GM18502 (cell line): ENCODE results near the gene THUMPD2.
"Not testable (repeated sequence)": the region's sequence is repeated elsewhere in the genome, so short reads cannot be mapped to it uniquely, and the experiment has no call there.

Source experiments
- ATAC-seq: cut with Tn5 transposase; IDR thresholded peaks from one replicate; pipeline ENCODE4 v1.9.1; 2021; ENCODE audit warnings: mild to moderate bottlenecking; ENCODE audit not compliant: unreplicated experiment, poor library complexity

Gene THUMPD2, protein sequence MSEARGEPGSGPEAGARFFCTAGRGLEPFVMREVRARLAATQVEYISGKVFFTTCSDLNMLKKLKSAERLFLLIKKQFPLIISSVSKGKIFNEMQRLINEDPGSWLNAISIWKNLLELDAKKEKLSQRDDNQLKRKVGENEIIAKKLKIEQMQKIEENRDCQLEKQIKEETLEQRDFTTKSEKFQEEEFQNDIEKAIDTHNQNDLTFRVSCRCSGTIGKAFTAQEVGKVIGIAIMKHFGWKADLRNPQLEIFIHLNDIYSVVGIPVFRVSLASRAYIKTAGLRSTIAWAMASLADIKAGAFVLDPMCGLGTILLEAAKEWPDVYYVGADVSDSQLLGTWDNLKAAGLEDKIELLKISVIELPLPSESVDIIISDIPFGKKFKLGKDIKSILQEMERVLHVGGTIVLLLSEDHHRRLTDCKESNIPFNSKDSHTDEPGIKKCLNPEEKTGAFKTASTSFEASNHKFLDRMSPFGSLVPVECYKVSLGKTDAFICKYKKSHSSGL

DNA sequence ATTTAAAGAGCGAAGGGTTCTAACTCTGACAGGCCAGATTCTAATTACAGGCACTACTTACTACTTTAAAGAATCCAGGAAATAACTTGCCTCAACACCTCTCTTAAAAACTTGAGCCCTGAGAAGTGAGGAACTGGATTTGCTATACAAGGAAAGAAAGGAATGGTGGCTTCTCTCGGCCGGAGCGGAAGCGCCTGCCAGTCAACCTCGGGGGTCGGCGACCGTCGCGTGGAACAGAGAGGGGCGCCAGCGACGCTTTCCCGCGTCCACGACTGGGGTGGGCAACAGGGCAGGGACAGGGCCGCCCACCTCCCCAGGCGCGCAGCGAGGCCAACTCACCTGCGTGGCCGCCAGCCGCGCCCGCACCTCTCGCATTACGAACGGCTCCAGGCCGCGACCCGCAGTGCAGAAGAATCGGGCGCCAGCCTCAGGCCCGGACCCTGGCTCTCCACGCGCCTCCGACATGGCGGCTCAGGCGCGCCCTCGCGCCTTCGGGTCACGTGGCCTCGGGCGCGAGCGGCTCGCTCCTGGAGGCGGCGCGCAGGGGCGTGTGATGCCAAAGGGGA lies at the start of gene THUMPD2:
Gene THUMPD2, minus strand, starts transcription at position 484 of the 566 bp plus-strand sequence. Its CDS starts 19 bp downstream, at position 465.
- ATAC-seq, result peak; percentile 87

DNA sequence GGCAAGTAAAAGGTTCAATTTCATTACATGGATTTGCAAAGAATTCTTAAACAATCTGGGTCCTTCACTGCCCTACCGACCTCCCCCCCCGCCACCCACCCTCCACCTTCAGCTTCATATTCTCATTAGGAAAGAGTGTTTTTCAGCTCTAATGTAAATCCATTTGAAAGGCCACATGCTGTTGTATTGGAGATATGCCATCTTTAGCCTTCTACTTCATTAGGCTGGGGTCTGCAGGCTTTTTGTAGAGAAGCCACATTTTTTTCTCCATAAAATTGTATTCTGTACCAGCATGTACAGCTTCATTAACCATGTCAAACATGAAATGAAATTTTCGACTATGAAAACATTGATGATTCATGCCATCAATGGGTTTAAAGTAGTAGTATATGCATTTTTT lies 42.8 kb upstream of the THUMPD2 start:
- no peak for ATAC-seq

DNA sequence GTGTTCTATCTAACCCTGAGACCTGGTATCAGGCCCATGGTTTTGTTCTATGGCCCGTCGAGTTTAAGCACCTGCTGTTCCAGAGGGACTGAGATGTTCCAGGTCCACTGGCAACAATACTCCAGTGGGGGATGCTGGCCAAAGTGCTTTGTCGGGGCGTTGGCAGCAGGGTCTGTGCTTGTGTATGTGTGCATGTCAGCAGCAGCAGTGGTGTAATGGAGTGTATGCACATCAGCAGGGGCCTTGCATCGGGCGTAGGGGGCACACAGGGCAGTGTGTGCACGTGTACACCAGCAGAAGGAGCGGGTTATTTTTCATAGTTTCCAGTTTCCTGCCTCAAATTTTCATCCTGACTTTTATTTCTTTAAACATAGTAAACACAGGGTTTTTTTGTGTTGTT lies 37.8 kb upstream of the THUMPD2 start:
- ATAC-seq, result no peak

DNA sequence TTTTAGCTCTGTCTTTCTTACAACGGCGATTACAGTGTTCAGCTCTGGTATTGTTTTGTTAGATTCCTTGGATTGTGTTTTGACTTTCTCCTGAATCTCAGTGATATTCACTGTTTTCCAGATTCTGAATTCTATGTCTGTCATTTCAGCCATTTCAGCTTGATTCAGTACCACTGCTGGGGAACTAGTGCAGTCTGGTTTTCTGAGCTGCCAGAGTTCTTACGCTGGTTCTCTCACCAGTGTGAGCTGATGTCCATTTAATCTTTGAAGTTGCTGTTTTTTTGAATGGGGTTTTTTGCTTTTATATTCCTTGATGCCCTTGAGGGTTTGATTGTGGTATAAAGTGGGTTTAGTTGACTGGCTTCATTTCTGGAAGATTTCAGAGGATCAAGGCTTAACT lies 37.4 kb upstream of the THUMPD2 start:
- ATAC-seq, result no peak

DNA sequence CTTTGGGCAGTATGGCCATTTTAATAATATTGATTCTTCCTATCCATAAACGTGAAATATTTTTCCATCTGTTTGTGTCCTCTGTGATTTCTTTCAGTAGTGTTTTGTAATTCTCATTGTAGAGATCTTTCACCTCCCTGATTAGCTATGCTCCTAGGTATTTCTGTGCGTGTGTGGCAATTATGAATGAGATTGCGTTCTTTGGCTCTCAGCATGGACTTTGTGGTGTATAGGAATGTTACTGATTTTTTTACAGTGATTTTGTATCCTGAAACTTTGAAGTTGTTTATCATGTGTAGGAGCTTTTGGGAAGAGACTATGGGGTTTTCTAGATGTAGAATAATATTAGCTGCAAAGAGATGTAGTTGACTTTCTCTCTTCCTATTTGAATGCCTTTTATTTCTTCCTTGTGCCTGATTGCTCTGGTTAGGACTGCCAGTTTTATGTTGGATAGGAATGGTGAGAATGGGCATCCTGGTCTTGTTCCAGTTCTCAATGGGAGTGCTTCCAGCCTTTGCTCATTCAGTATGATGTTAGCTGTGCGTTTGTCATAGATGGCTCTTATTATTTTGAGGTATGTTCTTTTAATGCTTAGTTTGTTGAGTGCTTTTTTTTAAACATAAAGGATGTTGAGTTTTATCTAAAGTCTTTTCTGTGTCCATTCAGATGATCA lies 27.0 kb upstream of the THUMPD2 start:
- ATAC-seq, result no peak

DNA sequence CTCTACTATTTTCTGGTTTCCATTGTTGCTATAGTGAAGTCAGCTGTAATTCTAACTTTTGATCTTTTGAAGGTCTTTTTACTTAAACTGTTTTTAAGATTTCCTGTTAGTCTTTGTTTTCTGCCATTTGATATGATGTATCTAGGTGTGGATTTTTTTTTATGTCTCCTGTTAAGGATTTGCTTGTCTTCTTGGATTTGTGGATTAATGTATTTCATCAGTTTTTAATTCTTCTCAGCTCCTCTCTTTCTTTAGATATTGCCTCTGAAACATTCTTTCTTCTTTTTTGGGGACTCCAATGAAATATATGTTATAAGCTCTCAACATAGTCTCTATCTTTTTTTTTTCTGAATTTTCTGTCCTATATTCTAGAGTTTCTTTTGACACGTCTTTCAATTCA lies 24.8 kb upstream of the THUMPD2 start:
- ATAC-seq, result no peak

DNA sequence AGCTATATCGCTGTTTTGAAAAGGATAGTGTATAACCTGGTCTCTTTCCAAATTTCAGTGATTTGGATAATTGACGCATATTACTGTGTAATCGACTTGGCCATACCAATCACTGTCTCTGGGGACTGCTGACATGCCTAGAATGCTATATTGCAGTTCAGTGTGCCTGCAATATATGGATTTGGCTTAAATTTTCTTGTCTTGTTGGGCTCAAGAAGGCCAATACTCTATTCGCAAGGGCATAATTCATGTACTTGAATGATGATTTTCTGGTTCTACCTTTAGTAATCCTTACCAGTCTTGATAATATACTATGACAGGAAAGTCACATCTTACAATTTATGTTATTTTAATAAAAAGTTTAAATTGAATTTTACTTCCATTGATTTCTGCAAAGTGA lies 21.7 kb upstream of the THUMPD2 start:
- ATAC-seq, result no peak

DNA sequence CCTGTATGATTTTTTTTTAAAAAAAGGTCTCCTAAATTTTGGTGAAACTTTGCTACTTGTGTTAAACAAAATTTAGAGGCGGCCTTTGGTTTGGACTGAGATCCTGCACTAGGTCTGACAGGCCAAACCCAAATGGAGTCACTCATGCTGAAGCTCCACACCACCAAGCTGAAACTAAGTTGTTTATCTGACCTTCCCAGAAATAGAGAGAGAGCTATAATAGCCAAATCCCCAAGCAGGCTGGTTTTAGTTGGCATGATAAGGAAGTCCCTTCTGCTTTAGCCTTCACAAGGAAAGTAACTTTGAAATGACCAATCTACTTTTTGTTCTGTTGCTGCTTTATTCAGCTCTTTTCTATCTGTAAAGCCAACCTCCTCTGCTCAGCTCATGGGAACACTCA lies 17.1 kb upstream of the THUMPD2 start:
- no peak for ATAC-seq

DNA sequence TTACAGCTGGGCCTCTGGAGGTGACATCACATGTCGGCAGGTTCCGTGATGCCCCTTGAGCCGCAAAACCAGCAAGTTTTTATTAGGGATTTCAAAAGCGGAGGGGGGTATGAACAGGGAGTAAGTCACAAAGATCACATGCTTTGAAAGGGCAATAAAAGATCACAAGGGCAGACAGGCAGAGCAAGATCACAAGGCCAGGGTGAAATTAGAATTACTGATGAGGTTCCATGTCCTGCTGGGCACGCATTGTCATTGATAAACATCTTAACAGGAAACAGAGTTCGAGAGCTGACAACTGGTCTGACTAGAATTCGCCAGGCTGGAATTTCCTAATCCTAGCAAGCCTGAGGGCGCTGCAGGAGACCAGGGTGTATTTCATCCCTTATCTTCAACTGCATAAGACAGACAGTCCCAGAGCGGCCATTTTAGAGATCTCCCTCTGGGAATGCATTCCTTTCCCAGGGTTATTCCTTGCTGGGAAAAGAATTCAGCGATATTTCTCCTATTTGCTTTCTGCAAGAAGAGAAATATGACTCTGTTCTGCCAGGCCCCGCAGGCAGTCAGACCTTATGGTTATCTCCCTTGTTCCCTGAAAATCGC lies 11.3 kb upstream of the THUMPD2 start:
- ATAC-seq, result not testable (repeated sequence)

DNA sequence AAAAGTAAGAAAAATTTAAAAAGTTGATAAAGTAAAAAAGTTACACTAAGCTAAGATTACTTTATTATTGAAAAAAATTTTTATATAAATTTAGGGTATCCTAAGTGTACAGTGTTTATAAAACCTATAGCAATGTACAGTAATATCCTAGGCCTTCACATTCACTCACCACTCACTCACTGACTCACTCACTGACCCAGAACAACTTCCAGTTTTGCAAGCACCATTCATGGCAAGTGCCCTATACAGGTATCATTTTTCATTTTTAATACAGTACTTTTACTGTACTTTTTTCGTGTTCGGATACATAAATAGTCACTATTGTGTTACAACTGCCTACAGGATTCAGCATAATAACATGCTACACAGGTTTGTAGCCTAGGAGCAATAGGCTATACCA lies 8.9 kb upstream of the THUMPD2 start:
- ATAC-seq, result no peak

DNA sequence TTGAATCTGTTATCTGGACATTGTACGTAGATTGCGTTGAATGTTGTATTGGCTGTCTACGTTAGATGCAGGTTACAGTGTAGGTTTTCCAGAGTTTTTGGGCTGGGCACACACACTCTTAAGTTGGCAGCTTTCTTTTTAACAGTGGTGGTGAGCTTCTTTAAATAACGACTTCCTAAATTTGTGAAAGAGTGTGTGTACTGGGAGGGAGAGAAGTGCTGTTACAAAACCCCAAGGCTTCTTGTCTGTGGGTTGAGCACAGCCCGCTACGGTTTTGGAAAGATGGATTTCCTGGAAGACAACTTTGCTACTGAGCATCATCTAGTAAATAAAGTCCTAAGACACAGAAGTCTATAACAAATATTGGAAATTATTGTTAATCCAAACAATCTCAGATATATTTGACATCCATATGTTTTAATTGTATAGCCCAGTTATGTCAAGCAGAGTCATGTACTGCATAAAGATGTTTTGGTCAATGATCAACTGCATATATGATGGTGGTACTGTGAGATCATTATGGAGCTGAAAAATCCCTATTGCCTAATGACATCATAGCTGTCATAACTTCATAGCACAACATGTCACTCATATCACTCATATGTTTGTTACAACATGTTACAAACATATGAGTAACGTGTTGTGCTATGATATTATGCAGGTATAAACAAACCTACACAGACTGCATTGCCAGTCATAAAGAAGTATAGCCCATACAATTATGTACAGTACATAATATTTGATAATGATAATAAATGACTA lies 7.9 kb upstream of the THUMPD2 start:
- no peak for ATAC-seq

DNA sequence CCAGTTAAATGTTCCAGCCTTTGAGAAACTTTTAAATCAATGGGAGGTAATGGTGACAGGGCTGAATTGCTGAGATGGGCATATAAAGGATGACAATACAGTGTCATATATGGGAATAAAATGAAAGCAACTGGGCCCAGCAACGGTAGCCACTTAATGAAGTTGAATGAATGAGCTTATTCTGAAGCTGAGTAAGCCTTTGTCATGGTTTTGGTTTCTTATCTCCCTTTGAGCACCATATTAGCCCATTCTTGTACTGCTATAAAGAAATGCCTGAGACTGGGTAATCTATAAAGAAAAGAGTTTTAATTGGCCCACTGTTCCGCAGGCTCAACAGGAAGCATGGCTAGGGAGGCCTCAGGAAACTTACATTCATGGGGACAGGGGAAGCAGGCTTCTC lies 3.5 kb upstream of the THUMPD2 start:
- ATAC-seq, result no peak

DNA sequence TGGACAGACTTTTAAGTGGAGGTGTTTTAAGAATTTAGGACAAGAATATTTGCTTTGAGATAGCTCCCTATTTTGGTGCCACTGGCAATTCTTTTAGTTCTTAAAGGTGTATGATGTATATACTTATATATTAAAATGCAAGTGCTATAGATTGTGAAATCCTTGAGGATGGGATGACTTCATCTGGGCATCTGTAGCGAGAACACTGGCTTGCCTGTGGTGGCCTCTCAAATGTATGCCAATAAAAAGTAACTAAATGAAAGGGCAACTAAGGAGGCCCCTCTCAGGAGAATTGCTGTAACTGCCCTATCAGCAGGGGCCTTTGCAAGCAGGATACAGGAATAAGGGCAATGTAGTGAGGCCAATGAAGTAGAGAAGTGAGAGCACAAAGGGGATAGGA lies 2.6 kb upstream of the THUMPD2 start:
- ATAC-seq, result no peak

DNA sequence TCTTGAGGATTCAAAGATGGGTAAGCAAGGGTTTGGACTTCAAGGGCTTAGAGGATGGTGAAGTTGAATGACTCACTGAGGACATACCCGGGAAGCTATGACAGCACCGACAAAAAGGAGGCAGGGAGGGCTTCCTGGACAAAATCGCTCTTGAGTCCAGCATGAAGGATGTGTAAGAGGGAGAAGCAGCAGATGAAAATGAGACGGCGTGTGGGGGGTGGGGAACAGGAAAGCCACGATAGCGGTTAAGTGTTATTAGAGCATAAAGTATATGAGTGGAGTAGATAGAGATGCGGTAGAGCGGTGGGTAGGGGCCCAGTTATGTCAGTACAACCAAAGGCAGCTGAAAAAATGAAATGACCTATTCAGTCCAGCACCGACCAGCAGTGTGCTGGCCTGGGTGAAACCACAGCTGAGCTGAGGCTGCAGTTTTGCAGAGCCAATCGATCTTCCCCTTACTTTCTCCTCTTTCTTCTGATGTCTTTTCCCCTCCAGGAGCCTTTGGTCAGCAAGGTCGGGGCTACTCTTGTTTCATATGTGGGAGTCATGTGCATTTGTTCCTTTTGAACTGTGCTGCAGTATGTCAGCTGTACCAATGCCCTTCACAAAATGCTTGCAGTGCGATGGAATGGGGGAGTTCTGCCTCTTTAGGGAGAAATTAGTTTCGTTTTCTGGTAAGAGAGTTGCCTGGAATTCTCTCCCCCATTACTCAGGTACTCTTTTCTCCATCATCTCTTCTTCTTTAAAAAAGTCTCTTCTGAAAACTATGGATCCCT lies 2.0 kb upstream of the THUMPD2 start:
- no peak for ATAC-seq

DNA sequence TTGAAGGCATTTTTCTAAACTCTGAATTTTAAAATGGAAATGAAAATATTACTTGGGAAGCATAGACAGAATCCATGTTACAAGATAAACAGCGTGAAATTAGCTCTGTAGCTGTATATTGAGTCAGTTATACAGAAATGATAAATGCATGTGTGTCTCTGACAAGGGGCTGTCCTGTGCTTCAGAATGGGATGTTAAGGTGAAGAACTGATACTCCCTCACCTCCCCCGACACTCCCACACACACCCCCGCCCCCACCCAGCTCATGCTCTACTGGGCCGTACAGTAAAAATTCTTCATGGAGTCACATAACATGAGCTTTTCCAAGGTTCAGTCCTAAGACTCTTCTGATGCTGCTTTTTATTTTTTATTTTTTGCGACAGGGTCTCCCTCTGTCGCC lies 869 bp upstream of the THUMPD2 start:
- ATAC-seq, result no peak

DNA sequence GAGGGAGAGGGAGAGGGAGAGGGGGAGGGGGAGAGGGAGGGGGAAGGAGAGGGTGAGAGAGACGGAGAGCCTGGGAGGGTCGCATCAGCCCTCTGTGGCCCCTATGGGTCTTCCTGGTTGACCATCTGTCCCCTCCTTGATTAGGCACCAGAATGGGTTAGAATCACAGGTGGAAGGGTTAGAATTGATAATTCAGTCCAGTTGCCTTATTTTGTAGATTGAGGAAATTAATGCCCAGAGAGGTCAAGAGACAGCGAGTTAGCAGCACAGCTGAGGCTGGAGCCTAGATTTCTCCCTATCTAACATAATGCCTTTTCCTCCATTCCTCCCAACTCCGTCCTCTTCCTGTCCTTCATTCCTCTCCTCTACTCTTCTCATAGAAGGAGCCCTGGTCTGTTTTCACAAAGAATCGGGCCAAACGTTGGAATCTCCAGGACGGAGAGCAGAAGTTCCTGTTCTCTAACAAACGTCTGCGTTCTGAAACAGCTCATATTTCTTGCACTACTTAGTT lies 338 bp upstream of the THUMPD2 start:
- peak; percentile 3 for ATAC-seq

DNA sequence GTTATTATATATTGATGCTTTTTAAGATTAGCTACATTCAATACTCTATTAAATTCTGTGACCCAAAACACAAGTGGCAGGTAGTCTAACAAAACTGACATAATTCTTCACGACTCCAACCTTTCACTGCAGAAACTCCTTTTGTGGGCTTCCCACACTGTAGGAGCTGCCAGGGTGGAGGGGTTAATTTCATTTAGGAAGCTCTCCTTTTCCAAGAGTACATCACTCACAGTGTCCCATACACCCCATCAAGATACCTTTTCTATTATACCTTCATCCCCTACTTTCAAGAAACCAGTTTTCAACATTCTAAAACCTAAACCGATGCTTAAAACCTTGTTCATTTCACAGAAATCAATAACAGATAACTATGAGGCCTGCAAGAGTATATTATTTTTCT lies 825 bp downstream of the THUMPD2 start:
- ATAC-seq, result no peak

DNA sequence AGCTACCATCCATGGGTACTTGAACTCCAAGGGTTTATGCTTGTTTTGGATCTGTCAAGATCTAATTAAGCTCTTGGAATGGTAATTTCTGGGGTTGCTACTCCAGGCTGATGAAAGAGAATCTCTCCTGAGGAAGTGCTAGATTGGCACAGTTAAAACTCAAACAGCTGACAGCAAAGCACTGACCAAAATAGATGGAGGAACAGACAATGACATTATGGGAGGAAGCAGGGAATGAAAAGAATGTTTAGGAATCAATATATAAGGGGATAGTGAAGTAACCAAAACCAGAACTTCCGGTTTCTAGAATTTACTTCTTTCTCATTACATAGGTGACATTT lies 6.3 kb downstream of the THUMPD2 start:
- ATAC-seq, result no peak

DNA sequence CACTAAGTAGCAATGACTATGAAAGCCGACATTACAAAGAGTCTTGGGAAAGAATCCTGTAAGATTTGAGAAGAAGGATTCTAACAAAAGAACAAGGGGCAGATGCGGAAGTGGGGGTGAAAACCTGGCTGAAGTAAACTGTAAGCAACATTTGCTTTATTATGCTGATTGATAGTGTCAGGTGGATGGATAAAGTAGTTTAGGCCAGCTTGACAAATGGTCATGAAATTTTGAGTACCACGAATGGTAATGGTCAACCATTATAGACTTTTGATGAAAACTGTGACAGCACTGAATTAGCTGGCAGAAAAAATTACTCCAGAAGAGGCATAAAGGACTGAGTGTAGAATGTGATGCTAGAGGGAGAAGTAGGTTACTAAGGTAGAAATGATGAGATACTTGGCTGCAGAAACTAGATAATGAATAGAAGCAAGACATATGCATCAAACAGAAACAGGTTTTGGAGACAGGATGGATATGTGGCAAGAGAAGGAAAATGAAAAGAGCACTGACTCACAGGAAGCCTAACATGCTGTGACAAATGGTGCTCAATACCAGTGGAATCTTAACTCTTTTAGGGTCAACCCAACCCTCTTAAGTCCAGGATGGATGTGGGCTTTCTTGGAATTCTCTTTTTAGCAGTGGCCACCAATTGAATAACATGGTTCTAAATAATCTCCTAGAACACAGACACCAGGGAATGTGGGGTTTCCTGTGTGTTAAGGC lies 6.8 kb downstream of the THUMPD2 start:
- ATAC-seq, result no peak
